SK-N-SH (cell line): ENCODE data around the gene TMED6. TPM values are rescaled to one million over a fixed set of nuclear protein-coding genes. Genes with fewer than 3 reads are reported as not detected.

ENCODE experiments used
- CTCF ChIA-PET: fragments of 300-600, 350-600 bp; formaldehyde crosslinking; extraction: SDS; loops from one replicate; lab custom pipeline; 2021; lab: Yijun Ruan, JAX
- POLR2A ChIA-PET: fragments of 350-600 bp; sonication (Branson Sonifier 250); formaldehyde crosslinking; extraction: SDS; loops from one replicate; lab custom pipeline; 2020; ENCODE audit warnings: antibody characterized with exemption, inconsistent platforms; lab: Yijun Ruan, JAX
- DNase-seq: peaks from one replicate; pipeline ENCODE4 v3.0.0; 2012
- H2AFZ ChIP-seq: fragments of 200-600 bp; sonication (generic); 2 replicates; pipeline ENCODE4 v1.8.1; 2016; ENCODE audit warnings: antibody characterized with exemption, mild to moderate bottlenecking, low read depth
- H3F3A ChIP-seq: fragments of 200-600 bp; sonication (generic); replicated peaks from 2 replicates; pipeline ENCODE3; 2016; ENCODE audit warnings: antibody characterized with exemption, mild to moderate bottlenecking; ENCODE audit not compliant: insufficient read depth
- H3K27ac ChIP-seq, 2 experiments: fragments of 200-500 bp in 1 of 2; fragments of 200-600 bp in 1 of 2; sonication (Bioruptor generic) in 1 of 2; sonication (generic), shearing (Covaris generic) in 1 of 2; 2 replicates each; pipeline versions ENCODE4 v1.5.1 to v1.6.1; 2014 to 2016; ENCODE audit warnings: low read depth in 2 of 2, inconsistent platforms in 1 of 2, low read length in 1 of 2, mild to moderate bottlenecking in 1 of 2, mixed read lengths in 1 of 2
- H3K27me3 ChIP-seq: fragments of 200-600 bp; sonication (generic), shearing (Covaris generic); 2 replicates; pipeline ENCODE4 v1.6.1; 2016; ENCODE audit warnings: mixed run types; ENCODE audit not compliant: insufficient read depth
- H3K36me3 ChIP-seq, 2 experiments: fragments of 200-500 bp in 1 of 2; fragments of 200-600 bp in 1 of 2; sonication (Bioruptor generic) in 1 of 2; sonication (generic) in 1 of 2; replicated peaks in 1 of 2; 2 replicates each; pipeline versions ENCODE3 to v1.5.1; 2014 to 2016; ENCODE audit warnings: low read length in 1 of 2, mild to moderate bottlenecking in 1 of 2; ENCODE audit not compliant: insufficient read depth in 2 of 2, control insufficient read depth in 1 of 2
- H3K4me1 ChIP-seq, 2 experiments: fragments of 200-500 bp in 1 of 2; fragments of 200-600 bp in 1 of 2; sonication (Bioruptor generic) in 1 of 2; sonication (generic), shearing (Covaris generic) in 1 of 2; 2 replicates each; pipeline versions ENCODE4 v1.5.1 to v1.6.1; 2014 to 2016; ENCODE audit warnings: low read depth in 1 of 2, low read length in 1 of 2, mixed run types in 1 of 2; ENCODE audit not compliant: insufficient read depth in 2 of 2, control insufficient read depth in 1 of 2
- H3K4me2 ChIP-seq: fragments of 200-600 bp; sonication (generic), shearing (Covaris generic); 2 replicates; pipeline ENCODE4 v1.6.1; 2017; ENCODE audit warnings: mixed run types
- H3K4me3 ChIP-seq, 2 experiments: fragments of 200-500 bp in 1 of 2; fragments of 200-600 bp in 1 of 2; sonication (Bioruptor generic) in 1 of 2; sonication (generic), shearing (Covaris generic) in 1 of 2; 2 replicates each; pipeline versions ENCODE4 v1.5.1 to v1.8.1; 2014 to 2016; ENCODE audit warnings: low read depth in 2 of 2, inconsistent platforms in 1 of 2, low read length in 1 of 2, mild to moderate bottlenecking in 1 of 2, mixed read lengths in 1 of 2, moderate library complexity in 1 of 2
- H3K79me2 ChIP-seq: fragments of 200-600 bp; sonication (generic); 2 replicates; pipeline ENCODE4 v1.8.1; 2017; ENCODE audit warnings: mild to moderate bottlenecking; ENCODE audit not compliant: insufficient read depth
- H3K9ac ChIP-seq: fragments of 200-600 bp; sonication (generic); 2 replicates; pipeline ENCODE4 v1.6.1; 2017; ENCODE audit warnings: mixed run types
- H3K9me2 ChIP-seq: fragments of 200-600 bp; sonication (generic); 2 replicates; pipeline ENCODE4 v1.6.1; 2017; ENCODE audit warnings: mixed run types
- H3K9me3 ChIP-seq: fragments of 200-600 bp; sonication (generic); 2 replicates; pipeline ENCODE4 v1.6.1; 2017; ENCODE audit warnings: mixed run types, mild to moderate bottlenecking, moderate library complexity
- H4K20me1 ChIP-seq: fragments of 200-600 bp; sonication (generic); 2 replicates; pipeline ENCODE4 v1.6.1; 2017; ENCODE audit warnings: mild to moderate bottlenecking, mixed run types; ENCODE audit not compliant: insufficient read depth
- FOXJ3 ChIP-seq: sonication (generic); formaldehyde crosslinking; IDR thresholded peaks from 2 replicates; pipeline ENCODE4 v1.5.1; 2020; ENCODE audit warnings: mild to moderate bottlenecking, missing genetic modification reagents
- FOXM1 ChIP-seq: IDR thresholded peaks from 2 replicates; pipeline ENCODE4 v1.4.0; 2012; ENCODE audit warnings: low read depth, mild to moderate bottlenecking
- GABPA ChIP-seq: IDR thresholded peaks from 2 replicates; pipeline ENCODE4 v1.4.0; 2012; ENCODE audit warnings: low read depth, mild to moderate bottlenecking
- MAX ChIP-seq: IDR thresholded peaks from 2 replicates; pipeline ENCODE4 v1.4.0; 2012; ENCODE audit warnings: low read depth
- MXI1 ChIP-seq: IDR thresholded peaks from 2 replicates; pipeline ENCODE4 v1.6.1; 2012; ENCODE audit warnings: mild to moderate bottlenecking, low read depth, low read length, improper control_type of control experiment
- POLR2AphosphoS5 ChIP-seq: IDR thresholded peaks from 2 replicates; pipeline ENCODE4 v1.6.1; 2012; ENCODE audit warnings: low read depth, low read length
- SIN3A ChIP-seq: IDR thresholded peaks from 2 replicates; pipeline ENCODE4 v1.6.1; 2012; ENCODE audit warnings: low read depth, mild to moderate bottlenecking, low read length, moderate library complexity, borderline replicate concordance
- TAF1 ChIP-seq: IDR thresholded peaks from 2 replicates; pipeline ENCODE4 v1.6.1; 2012; ENCODE audit warnings: low read depth, mild to moderate bottlenecking, low read length, moderate library complexity, borderline replicate concordance
- USF2 ChIP-seq: fragments of 150-350 bp; IDR thresholded peaks from 2 replicates; pipeline ENCODE4 v1.6.1; 2017; ENCODE audit warnings: antibody characterized with exemption, low read length, low read depth, borderline replicate concordance
- WGBS: methylation state at CpG from one replicate; pipeline ENCODE4 v1.1.6; 2017; ENCODE audit warnings: low lambda C conversion rate; 5-methylcytosine and 5-hydroxymethylcytosine counted together
- polyA plus RNA-seq, 3 experiments: library from polyadenylated mRNA; depleted of rRNA; stranded (reverse); fragments of >200 nt; gene quantifications; 2 replicates each; pipeline ENCODE4 v1.2.3, GENCODE V29; 2012
- TF ChIP-seq, protein P1 (sequence below): IDR thresholded peaks from 2 replicates; pipeline ENCODE4 v1.4.0; 2012; ENCODE audit warnings: low read depth, borderline replicate concordance

The TMED6 gene
- polyA plus RNA-seq, 1 of the 3 experiments (the other 2 are of a cell fraction) = not detected

- Histone ChIP-seq H4K20me1 (peaks cover 41% of the 10 kb centered on the region), H3K36me3 (peaks cover 48 to 56% of the 10 kb centered on the region in 2 experiments), H3K9me2 (no peaks in the 10 kb centered on the region), H3K27ac (peak overlapping the region; percentile 26 to 67; a peak in 3 of 4 replicates), H3K27me3 (no peaks in the 10 kb centered on the region), H2AFZ (no peak overlapping the region), H3K9ac (peak overlapping the region; percentile 91), H3K4me3 (peak overlapping the region; percentile 71 to 80), H3K9me3 (no peaks in the 10 kb centered on the region), H3K79me2 (peaks cover 80% of the 10 kb centered on the region), H3K4me2 (peak overlapping the region; percentile 91), H3K4me1 (peaks cover 11 to 33% of the 10 kb centered on the region in 2 experiments), H3F3A (peaks cover 28% of the 10 kb centered on the region)
- DNase-seq = peak; percentile 72
- WGBS = 9% methylated on average over 44 of the region's 77 CpGs
- CTCF ChIA-PET = interaction anchor here (0.7 to 4.6 kb wide), 5 partner anchors 9 to 18 kb away, joined by 3 to 21 read pairs (median 3); partner anchors contain the start of genes COG8 and VPS4A
- no peak for TF ChIP-seq USF2
- POLR2A ChIA-PET = interaction anchor here (0.8 to 3.3 kb wide), 5 partner anchors 10 to 179 kb away, joined by 3 to 24 read pairs (median 5); partner anchors contain the start of genes COG8, NIP7 and TERF2
Measured at GRCh38 chr16:69329369-69330285, 22.0 kb downstream of the TMED6 start.

DNA sequence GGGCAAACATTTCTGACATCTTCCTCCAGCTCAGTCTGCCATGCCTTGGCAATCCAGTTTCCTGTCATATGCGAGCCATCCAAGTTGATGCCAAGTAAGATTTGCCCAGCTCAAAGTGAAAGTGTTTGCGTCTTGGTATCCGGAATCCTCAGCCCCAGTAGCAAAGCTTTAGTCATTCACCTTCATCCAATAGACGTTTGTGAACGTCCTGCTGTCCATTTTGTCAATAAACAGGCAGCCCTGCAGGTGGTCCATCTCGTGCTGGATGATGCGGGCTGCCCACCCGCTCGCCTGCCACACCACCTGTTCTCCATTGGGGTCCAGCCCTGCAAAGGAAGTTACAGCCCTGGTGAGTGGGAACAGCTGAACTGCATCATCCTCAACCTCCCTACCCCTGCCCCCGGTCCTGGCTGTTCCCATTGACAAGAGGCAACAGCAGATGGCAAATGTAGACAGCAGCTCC is 22.7 kb downstream of the TMED6 start:
- WGBS = 56% methylated on average over 10 of the region's 10 CpGs
- POLR2A ChIA-PET = interaction anchor here (1.0 to 3.3 kb wide), 3 partner anchors 10 to 14 kb away, joined by 5 to 24 read pairs (median 5); partner anchors contain the start of genes COG8 and NIP7

DNA sequence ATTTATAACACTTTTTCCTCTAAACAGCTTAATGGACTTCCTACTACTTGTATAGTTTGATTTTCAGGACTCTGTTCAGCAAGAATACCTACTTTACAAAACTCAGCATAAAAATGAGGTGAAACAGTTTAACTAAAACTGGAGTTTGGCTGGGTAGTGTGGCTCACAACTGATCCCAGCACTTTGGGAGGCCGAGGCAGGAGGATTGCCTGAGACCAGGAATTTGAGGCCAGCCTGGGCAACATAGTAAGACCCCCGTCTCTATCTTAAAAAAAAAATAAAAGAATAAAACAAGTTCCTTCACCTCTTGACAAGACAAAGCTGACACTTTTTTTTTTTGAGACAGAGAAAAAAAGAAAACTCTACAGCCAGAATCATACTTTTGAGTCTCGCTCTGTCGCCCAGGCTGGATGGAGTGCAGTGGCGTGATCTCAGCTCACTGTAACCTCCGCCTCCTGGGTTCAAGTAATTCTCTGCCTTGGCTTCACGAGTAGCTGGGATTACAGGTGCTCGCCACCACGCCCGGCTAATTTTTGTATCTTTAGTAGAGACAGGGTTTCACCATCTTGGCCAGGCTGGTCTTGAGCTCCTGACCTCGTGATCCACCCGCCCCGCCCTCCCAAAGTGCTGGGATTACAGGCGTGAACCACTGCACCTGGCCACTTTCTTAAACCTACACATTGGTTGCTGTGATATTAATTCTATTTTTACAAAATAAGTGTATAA is 23.8 kb downstream of the TMED6 start:
- H3K27me3 ChIP-seq = no peaks in the 10 kb centered on the region
- peak overlapping the region; percentile 91 for H3K4me2 ChIP-seq
- DNase-seq = no peak
- H3K4me3 ChIP-seq = no peak overlapping the region; a peak in 1 of 4 replicates
- H3K9me2 ChIP-seq = no peaks in the 10 kb centered on the region
- H4K20me1 ChIP-seq = peaks cover 57% of the 10 kb centered on the region
- no peak overlapping the region for H2AFZ ChIP-seq
- no peak overlapping the region for H3K9ac ChIP-seq
- ChIA-PET CTCF (interaction anchor here (0.6 to 4.6 kb wide), 4 partner anchors 11 to 204 kb away, joined by 3 to 21 read pairs (median 6); partner anchors contain the start of gene COG8), POLR2A (interaction anchor here (0.6 to 3.3 kb wide), 2 partner anchors 12 to 76 kb away, joined by 6 to 24 read pairs; partner anchors contain the start of genes COG8 and NIP7)
- 92% methylated on average over 14 of the region's 14 CpGs for WGBS
- H3K36me3 ChIP-seq = peaks cover 45 to 48% of the 10 kb centered on the region in 2 experiments
- peaks cover 26% of the 10 kb centered on the region for H3F3A ChIP-seq
- no peak overlapping the region for H3K27ac ChIP-seq
- peaks cover 89% of the 10 kb centered on the region for H3K79me2 ChIP-seq
- H3K9me3 ChIP-seq = no peaks in the 10 kb centered on the region
- peaks cover 11 to 41% of the 10 kb centered on the region in 2 experiments for H3K4me1 ChIP-seq
- TF ChIP-seq USF2 (no peak), POLR2AphosphoS5 (no peak), MAX (no peak), FOXM1 (no peak), MXI1 (no peak), FOXJ3 (CRISPR knock-in tag) (no peak), SIN3A (no peak)
- TF ChIP-seq, protein P1, sequence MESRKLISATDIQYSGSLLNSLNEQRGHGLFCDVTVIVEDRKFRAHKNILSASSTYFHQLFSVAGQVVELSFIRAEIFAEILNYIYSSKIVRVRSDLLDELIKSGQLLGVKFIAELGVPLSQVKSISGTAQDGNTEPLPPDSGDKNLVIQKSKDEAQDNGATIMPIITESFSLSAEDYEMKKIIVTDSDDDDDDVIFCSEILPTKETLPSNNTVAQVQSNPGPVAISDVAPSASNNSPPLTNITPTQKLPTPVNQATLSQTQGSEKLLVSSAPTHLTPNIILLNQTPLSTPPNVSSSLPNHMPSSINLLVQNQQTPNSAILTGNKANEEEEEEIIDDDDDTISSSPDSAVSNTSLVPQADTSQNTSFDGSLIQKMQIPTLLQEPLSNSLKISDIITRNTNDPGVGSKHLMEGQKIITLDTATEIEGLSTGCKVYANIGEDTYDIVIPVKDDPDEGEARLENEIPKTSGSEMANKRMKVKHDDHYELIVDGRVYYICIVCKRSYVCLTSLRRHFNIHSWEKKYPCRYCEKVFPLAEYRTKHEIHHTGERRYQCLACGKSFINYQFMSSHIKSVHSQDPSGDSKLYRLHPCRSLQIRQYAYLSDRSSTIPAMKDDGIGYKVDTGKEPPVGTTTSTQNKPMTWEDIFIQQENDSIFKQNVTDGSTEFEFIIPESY = no peak

More for the DNA sequence above, 22.7 kb downstream of the TMED6 start:
- Histone ChIP-seq H3K27ac (peak overlapping the region in 1 of 2 experiments; percentile 26; a peak in 2 of 4 replicates), H3K9me2 (no peaks in the 10 kb centered on the region), H3K4me1 (peaks cover 11 to 40% of the 10 kb centered on the region in 2 experiments), H3K4me2 (peak overlapping the region; percentile 91), H4K20me1 (peaks cover 48% of the 10 kb centered on the region), H3K9ac (peak overlapping the region; percentile 91; the same call in 1 of the 2 replicates)
- TF ChIP-seq GABPA = no peak
- 0 out of 2 replicates have a peak, but pooled peaks have one; percentile 28 for TF ChIP-seq TAF1
- TF ChIP-seq, all 33 proteins: peak for 1
- no peaks in the 10 kb centered on the region for H3K9me3 ChIP-seq
- H3K79me2 ChIP-seq = peaks cover 87% of the 10 kb centered on the region
- no peak overlapping the region for H2AFZ ChIP-seq
- peaks cover 49 to 50% of the 10 kb centered on the region in 2 experiments for H3K36me3 ChIP-seq
- DNase-seq = no peak
- peak overlapping the region; percentile 71 to 80 for H3K4me3 ChIP-seq
- CTCF ChIA-PET = interaction anchor here (1.1 to 4.6 kb wide), 4 partner anchors 10 to 17 kb away, joined by 3 to 21 read pairs (median 10); partner anchors contain the start of genes COG8 and VPS4A
- no peaks in the 10 kb centered on the region for H3K27me3 ChIP-seq
- H3F3A ChIP-seq = peaks cover 32% of the 10 kb centered on the region
